RWPE2 (cell line): ENCODE data around the gene CHCHD3.

Experiments
- ATAC-seq: fragments of 200-7000 bp; cut with Tn5 transposase; 3 replicates; pipeline ENCODE4 v1.9.1; 2021; ENCODE audit warnings: low read depth
- DNase-seq: peaks from one replicate; pipeline ENCODE4 v3.0.0-alpha.2; 2020; ENCODE audit warnings: low spot score
- H3K27ac ChIP-seq: fragments of 450-650 bp; 2 replicates; pipeline ENCODE4 v1.5.1; 2017; ENCODE audit warnings: mild to moderate bottlenecking; ENCODE audit not compliant: poor library complexity, severe bottlenecking
- H3K27me3 ChIP-seq: fragments of 250-450 bp; sonication (Bioruptor Pico); 2 replicates; pipeline ENCODE4 v1.5.1; 2021; ENCODE audit warnings: mild to moderate bottlenecking, moderate library complexity; ENCODE audit not compliant: insufficient read depth, poor library complexity, severe bottlenecking
- H3K36me3 ChIP-seq: fragments of 250-450 bp; sonication (Bioruptor Pico); 2 replicates; pipeline ENCODE4 v1.5.1; 2020; ENCODE audit warnings: low read depth, mild to moderate bottlenecking, moderate library complexity
- H3K4me1 ChIP-seq: fragments of 250-450 bp; sonication (Bioruptor Pico); 2 replicates; pipeline ENCODE4 v1.5.1; 2021; ENCODE audit warnings: mild to moderate bottlenecking, moderate library complexity; ENCODE audit not compliant: insufficient read depth, poor library complexity, severe bottlenecking
- H3K4me3 ChIP-seq: fragments of 250-450 bp; sonication (Bioruptor Pico); 2 replicates; pipeline ENCODE4 v1.5.1; 2021; ENCODE audit warnings: mild to moderate bottlenecking, moderate library complexity; ENCODE audit not compliant: severe bottlenecking
- H3K9me3 ChIP-seq: fragments of 250-450 bp; sonication (Bioruptor Pico); 2 replicates; pipeline ENCODE4 v1.5.1; 2021; ENCODE audit warnings: mild to moderate bottlenecking, moderate library complexity; ENCODE audit not compliant: severe bottlenecking
- TF ChIP-seq, protein P1 (sequence below): fragments of 450-650 bp; IDR thresholded peaks from one replicate; pipeline ENCODE4 v1.5.1; 2017; ENCODE audit warnings: mild to moderate bottlenecking, moderate library complexity; ENCODE audit not compliant: poor library complexity, severe bottlenecking

Gene CHCHD3

GRCh38 chr7:133019590-133019989, 62.3 kb downstream of the CHCHD3 start:
- ATAC-seq (no peak), DNase-seq (no peak)
- Histone ChIP-seq H3K4me3 (no peak overlapping the region), H3K27ac (no peak overlapping the region), H3K9me3 (no peaks in the 10 kb centered on the region), H3K4me1 (no peaks in the 10 kb centered on the region), H3K36me3 (peaks cover 18% of the 10 kb centered on the region), H3K27me3 (no peaks in the 10 kb centered on the region)
- TF ChIP-seq, protein P1, sequence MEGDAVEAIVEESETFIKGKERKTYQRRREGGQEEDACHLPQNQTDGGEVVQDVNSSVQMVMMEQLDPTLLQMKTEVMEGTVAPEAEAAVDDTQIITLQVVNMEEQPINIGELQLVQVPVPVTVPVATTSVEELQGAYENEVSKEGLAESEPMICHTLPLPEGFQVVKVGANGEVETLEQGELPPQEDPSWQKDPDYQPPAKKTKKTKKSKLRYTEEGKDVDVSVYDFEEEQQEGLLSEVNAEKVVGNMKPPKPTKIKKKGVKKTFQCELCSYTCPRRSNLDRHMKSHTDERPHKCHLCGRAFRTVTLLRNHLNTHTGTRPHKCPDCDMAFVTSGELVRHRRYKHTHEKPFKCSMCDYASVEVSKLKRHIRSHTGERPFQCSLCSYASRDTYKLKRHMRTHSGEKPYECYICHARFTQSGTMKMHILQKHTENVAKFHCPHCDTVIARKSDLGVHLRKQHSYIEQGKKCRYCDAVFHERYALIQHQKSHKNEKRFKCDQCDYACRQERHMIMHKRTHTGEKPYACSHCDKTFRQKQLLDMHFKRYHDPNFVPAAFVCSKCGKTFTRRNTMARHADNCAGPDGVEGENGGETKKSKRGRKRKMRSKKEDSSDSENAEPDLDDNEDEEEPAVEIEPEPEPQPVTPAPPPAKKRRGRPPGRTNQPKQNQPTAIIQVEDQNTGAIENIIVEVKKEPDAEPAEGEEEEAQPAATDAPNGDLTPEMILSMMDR, result no peak

GRCh38 chr7:133016604-133017003, 65.3 kb downstream of the CHCHD3 start:
- no peaks in the 10 kb centered on the region for H3K27me3 ChIP-seq
- no peaks in the 10 kb centered on the region for H3K4me1 ChIP-seq
- ATAC-seq (no peak), DNase-seq (no peak)
- no peaks in the 10 kb centered on the region for H3K9me3 ChIP-seq
- H3K4me3 ChIP-seq, result no peak overlapping the region
- TF ChIP-seq, protein P1, result no peak
- H3K36me3 ChIP-seq, result peaks cover 11% of the 10 kb centered on the region
- no peak overlapping the region for H3K27ac ChIP-seq

- Histone ChIP-seq H3K36me3 (peaks cover 6% of the 10 kb centered on the region; the same call in 1 of the 2 replicates), H3K27me3 (no peaks in the 10 kb centered on the region), H3K9me3 (no peaks in the 10 kb centered on the region), H3K4me3 (no peak overlapping the region), H3K4me1 (no peaks in the 10 kb centered on the region), H3K27ac (no peak overlapping the region)
- ATAC-seq (no peak), DNase-seq (no peak)
- TF ChIP-seq, protein P1, result no peak
Measured at GRCh38 chr7:133015888-133016287, 66.0 kb downstream of the CHCHD3 start.

- Histone ChIP-seq H3K9me3 (no peaks in the 10 kb centered on the region), H3K4me3 (no peak overlapping the region), H3K4me1 (no peaks in the 10 kb centered on the region), H3K36me3 (no peaks in the 10 kb centered on the region), H3K27ac (no peak overlapping the region), H3K27me3 (no peaks in the 10 kb centered on the region)
- ATAC-seq, result no peak
- TF ChIP-seq, protein P1, result no peak
- no peak for DNase-seq
Measured at GRCh38 chr7:133011746-133012145, 70.1 kb downstream of the CHCHD3 start.

- Histone ChIP-seq H3K27me3 (no peaks in the 10 kb centered on the region), H3K4me3 (no peak overlapping the region), H3K4me1 (no peaks in the 10 kb centered on the region), H3K9me3 (no peaks in the 10 kb centered on the region), H3K27ac (no peak overlapping the region), H3K36me3 (0 out of 2 replicates have a peak, but pooled peaks cover 3% of the 10 kb centered on the region)
- DNase-seq (no peak), ATAC-seq (no peak)
- TF ChIP-seq, protein P1, result no peak
Measured at GRCh38 chr7:133009426-133010252, 72.3 kb downstream of the CHCHD3 start.
